Hepatocyte (in vitro differentiated cells): ENCODE results near the gene CUZD1.

Experiments used
- EZH2 ChIP-seq: fragments of 200-600 bp; sonication (generic); IDR thresholded peaks from 2 replicates; pipeline ENCODE4 v1.6.1; 2016; ENCODE audit warnings: antibody characterized with exemption, mild to moderate bottlenecking, borderline replicate concordance
- TF ChIP-seq, protein P1 (sequence below): fragments of 200-600 bp; sonication (generic); IDR thresholded peaks from 2 replicates; pipeline ENCODE4 v1.5.1; 2016; ENCODE audit warnings: antibody characterized with exemption, mild to moderate bottlenecking; ENCODE audit not compliant: poor library complexity

DNA sequence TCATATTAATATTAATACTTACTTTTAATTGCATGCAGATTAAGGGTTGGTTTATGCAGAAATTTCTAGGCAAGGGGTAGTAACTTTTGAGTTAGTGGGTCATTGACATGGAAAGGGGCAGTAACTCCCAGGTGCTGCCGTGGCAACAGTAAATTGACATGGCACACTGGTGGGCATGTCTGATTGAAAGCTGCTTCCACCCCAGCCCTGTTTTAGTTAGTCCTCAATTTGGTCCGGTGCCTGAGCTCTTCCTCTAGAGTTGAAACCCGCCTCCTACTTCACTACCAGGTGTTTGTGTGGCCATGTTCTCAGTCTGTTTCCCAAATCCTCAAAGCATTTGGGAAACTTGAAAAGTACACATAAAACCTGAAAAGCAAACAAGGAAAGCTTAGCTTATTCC, 18.4 kb downstream of the CUZD1 start:
- TF ChIP-seq, protein P1, sequence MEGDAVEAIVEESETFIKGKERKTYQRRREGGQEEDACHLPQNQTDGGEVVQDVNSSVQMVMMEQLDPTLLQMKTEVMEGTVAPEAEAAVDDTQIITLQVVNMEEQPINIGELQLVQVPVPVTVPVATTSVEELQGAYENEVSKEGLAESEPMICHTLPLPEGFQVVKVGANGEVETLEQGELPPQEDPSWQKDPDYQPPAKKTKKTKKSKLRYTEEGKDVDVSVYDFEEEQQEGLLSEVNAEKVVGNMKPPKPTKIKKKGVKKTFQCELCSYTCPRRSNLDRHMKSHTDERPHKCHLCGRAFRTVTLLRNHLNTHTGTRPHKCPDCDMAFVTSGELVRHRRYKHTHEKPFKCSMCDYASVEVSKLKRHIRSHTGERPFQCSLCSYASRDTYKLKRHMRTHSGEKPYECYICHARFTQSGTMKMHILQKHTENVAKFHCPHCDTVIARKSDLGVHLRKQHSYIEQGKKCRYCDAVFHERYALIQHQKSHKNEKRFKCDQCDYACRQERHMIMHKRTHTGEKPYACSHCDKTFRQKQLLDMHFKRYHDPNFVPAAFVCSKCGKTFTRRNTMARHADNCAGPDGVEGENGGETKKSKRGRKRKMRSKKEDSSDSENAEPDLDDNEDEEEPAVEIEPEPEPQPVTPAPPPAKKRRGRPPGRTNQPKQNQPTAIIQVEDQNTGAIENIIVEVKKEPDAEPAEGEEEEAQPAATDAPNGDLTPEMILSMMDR: no peak
- no peak for TF ChIP-seq EZH2
